Neural progenitor cell (in vitro differentiated cells): ENCODE measurements around the gene TSGA10.

Source experiments
- EZH2 ChIP-seq: fragments of 200-600 bp; sonication (generic); IDR thresholded peaks from 2 replicates; pipeline ENCODE4 v1.6.1; 2017; ENCODE audit warnings: antibody characterized with exemption, mild to moderate bottlenecking, moderate library complexity
- EZH2phosphoT487 ChIP-seq: fragments of 200-600 bp; sonication (generic); IDR thresholded peaks from 2 replicates; pipeline ENCODE4 v1.6.1; 2017; ENCODE audit warnings: antibody characterized with exemption
- TF ChIP-seq, protein P1 (sequence below): fragments of 200-600 bp; sonication (generic); IDR thresholded peaks from 2 replicates; pipeline ENCODE4 v1.5.1; 2017; ENCODE audit warnings: antibody characterized with exemption, mild to moderate bottlenecking

DNA sequence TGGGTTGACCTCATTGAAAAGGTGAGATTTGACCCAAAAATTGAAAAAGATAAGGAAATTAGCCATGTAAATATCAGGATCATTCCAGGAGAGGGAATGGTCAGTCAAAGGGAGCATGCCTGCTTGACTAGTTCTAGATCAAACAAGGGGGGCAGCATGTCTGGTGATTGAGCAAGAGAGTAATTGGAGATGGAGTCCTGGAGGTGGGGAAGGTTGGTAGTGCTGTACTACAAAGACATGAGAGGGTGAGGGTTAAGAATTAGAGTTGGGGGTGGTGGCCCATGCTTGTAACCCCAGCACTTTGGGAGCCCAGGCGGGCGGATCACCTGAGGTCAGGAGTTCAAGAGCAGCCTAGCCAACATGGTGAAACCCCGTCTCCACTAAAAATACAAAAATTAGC lies 28.3 kb upstream of the TSGA10 start:
- no peak for TF ChIP-seq EZH2
- TF ChIP-seq, protein P1, sequence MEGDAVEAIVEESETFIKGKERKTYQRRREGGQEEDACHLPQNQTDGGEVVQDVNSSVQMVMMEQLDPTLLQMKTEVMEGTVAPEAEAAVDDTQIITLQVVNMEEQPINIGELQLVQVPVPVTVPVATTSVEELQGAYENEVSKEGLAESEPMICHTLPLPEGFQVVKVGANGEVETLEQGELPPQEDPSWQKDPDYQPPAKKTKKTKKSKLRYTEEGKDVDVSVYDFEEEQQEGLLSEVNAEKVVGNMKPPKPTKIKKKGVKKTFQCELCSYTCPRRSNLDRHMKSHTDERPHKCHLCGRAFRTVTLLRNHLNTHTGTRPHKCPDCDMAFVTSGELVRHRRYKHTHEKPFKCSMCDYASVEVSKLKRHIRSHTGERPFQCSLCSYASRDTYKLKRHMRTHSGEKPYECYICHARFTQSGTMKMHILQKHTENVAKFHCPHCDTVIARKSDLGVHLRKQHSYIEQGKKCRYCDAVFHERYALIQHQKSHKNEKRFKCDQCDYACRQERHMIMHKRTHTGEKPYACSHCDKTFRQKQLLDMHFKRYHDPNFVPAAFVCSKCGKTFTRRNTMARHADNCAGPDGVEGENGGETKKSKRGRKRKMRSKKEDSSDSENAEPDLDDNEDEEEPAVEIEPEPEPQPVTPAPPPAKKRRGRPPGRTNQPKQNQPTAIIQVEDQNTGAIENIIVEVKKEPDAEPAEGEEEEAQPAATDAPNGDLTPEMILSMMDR = no peak
- no peak for TF ChIP-seq EZH2phosphoT487
